ENCODE measurements around the gene ABLIM1.

Gene ABLIM1

GRCh38 chr10:114616103-114616502, 42.0 kb downstream of the ABLIM1 start:
- TF ChIP-seq CTCF (IDR thresholded peaks at IDR 0.05): no peak

- no peak for TF ChIP-seq CTCF (IDR thresholded peaks at IDR 0.05)
Observed at GRCh38 chr10:114615600-114616007, 42.5 kb downstream of the ABLIM1 start.

GRCh38 chr10:114613237-114613979, 44.7 kb downstream of the ABLIM1 start:
- no peak for TF ChIP-seq CTCF (IDR thresholded peaks at IDR 0.05)

- TF ChIP-seq CTCF (IDR thresholded peaks at IDR 0.05): no peak
Observed at GRCh38 chr10:114611617-114612016, 46.5 kb downstream of the ABLIM1 start.

- TF ChIP-seq CTCF (IDR thresholded peaks at IDR 0.05): no peak
Observed at GRCh38 chr10:114609518-114610426, 48.3 kb downstream of the ABLIM1 start.

- no peak for TF ChIP-seq CTCF (IDR thresholded peaks at IDR 0.05)
Observed at GRCh38 chr10:114607358-114607998, 50.6 kb downstream of the ABLIM1 start.

- no peak for TF ChIP-seq CTCF (IDR thresholded peaks at IDR 0.05)
Observed at GRCh38 chr10:114605155-114605797, 52.8 kb downstream of the ABLIM1 start.

Measured in LNCAP (cell line).